ENCODE data around the gene HAUS2. TPM values are rescaled to one million over a fixed set of nuclear protein-coding genes. Genes with fewer than 3 reads are reported as not detected.

The HAUS2 gene
- total and polyA plus RNA-seq, 10 donors = 6.7 to 33.7 (median 16.8) TPM

GRCh38 chr15:42608752-42609488, 60.3 kb downstream of the HAUS2 start:
- Histone ChIP-seq H3K36me3 (no peaks in the 10 kb centered on the region), H3K9me3 (no peaks in the 10 kb centered on the region), H3K27me3 (replicated peaks in 1 of 7) (no peaks in the 10 kb centered on the region), H3K4me3 (no peak overlapping the region), H3K4me1 (peaks cover 25 to 67% (median 42%) of the 10 kb centered on the region in 6 donors), H3K27ac (peak overlapping the region in 6 of 8 donors; percentile 0 to 64 (median 34))
- no peak for DNase-seq
- intact Hi-C loops (cut with DNase I; ENCODE audit: low total_unique reads) = no loop called here
- TF ChIP-seq CTCF (IDR thresholded peaks at IDR 0.05 in 8 of 11, conservative IDR thresholded peaks at IDR 0.05 in 3 of 11) (no peak), POLR2AphosphoS5 (IDR thresholded peaks at IDR 0.05) (no peak), POLR2A (IDR thresholded peaks at IDR 0.05) (no peak)
- 35 to 42% (median 40%) methylated on average over 7 of the region's 7 CpGs for whole genome bisulfite sequencing, 5 donors

DNA sequence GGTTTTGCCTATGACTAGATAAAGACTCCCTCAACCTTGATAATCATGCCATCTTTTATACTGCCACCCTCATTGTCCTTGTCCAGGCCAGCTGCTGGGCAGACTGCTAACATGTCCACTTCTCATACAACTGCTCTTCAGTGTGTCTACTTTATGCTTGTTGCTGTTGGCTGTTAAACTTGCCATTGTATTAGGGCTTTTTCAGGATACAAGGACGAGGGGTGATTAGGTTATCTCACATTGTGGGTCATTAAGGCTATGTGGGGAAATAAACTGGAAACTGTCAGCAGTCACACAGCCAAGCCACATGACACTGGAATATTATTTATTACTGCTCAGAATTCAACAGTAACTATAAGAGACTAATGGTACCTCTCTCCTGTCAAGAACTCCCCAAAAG, 62.9 kb downstream of the HAUS2 start:
- 47 to 81% (median 68%) methylated on average over 1 of the region's 1 CpG for WGBS, 5 donors
- Histone ChIP-seq H3K36me3 (no peaks in the 10 kb centered on the region), H3K27me3 (replicated peaks in 1 of 7) (no peaks in the 10 kb centered on the region), H3K9me3 (no peaks in the 10 kb centered on the region), H3K4me1 (peaks cover 11 to 49% (median 26%) of the 10 kb centered on the region in 6 donors), H3K4me3 (no peak overlapping the region), H3K27ac (peak overlapping the region in 7 of 8 donors; percentile 27 to 57 (median 41))
- DNase-seq = no peak
- intact Hi-C loops (cut with DNase I; ENCODE audit: low total_unique reads) = no loop called here
- TF ChIP-seq CTCF (IDR thresholded peaks at IDR 0.05 in 8 of 11, conservative IDR thresholded peaks at IDR 0.05 in 3 of 11) (no peak), POLR2AphosphoS5 (IDR thresholded peaks at IDR 0.05) (peak in 1 of 3 donors; percentile 52), POLR2A (IDR thresholded peaks at IDR 0.05) (no peak)

GRCh38 chr15:42612367-42612912, 63.8 kb downstream of the HAUS2 start:
- intact Hi-C loops (cut with DNase I; ENCODE audit: low total_unique reads) = no loop called here
- no peak for DNase-seq
- Histone ChIP-seq H3K4me1 (peaks cover 11 to 40% (median 23%) of the 10 kb centered on the region in 6 donors), H3K27me3 (replicated peaks in 1 of 7) (no peaks in the 10 kb centered on the region), H3K4me3 (no peak overlapping the region), H3K9me3 (no peaks in the 10 kb centered on the region), H3K36me3 (peaks cover 0 to under 1% (median 0%) of the 10 kb centered on the region in 6 donors), H3K27ac (peak overlapping the region in 3 of 8 donors; percentile 23 to 47 (median 41))
- 88 to 93% (median 92%) methylated on average over 8 of the region's 8 CpGs for WGBS, 5 donors
- no peak for TF ChIP-seq CTCF (IDR thresholded peaks at IDR 0.05 in 8 of 11, conservative IDR thresholded peaks at IDR 0.05 in 3 of 11)
- TF ChIP-seq POLR2AphosphoS5 (IDR thresholded peaks at IDR 0.05) = no peak
- TF ChIP-seq POLR2A (IDR thresholded peaks at IDR 0.05) = no peak

- 31 to 47% (median 36%) methylated on average over 2 of the region's 2 CpGs for WGBS, 5 donors
- no peaks in the 10 kb centered on the region for H3K27me3 ChIP-seq (replicated peaks in 1 of 7)
- H3K9me3 ChIP-seq = no peaks in the 10 kb centered on the region
- H3K36me3 ChIP-seq = peaks cover 0 to 12% (median 0%) of the 10 kb centered on the region in 6 donors
- intact Hi-C loops (cut with DNase I; ENCODE audit: low total_unique reads) = no loop called here
- peaks cover 0 to 12% (median 1%) of the 10 kb centered on the region in 6 donors for H3K4me1 ChIP-seq
- H3K27ac ChIP-seq = peak overlapping the region in 7 of 8 donors; percentile 0 to 82 (median 74)
- TF ChIP-seq POLR2A (IDR thresholded peaks at IDR 0.05) (no peak), POLR2AphosphoS5 (IDR thresholded peaks at IDR 0.05) (no peak), CTCF (IDR thresholded peaks at IDR 0.05 in 8 of 11, conservative IDR thresholded peaks at IDR 0.05 in 3 of 11) (no peak)
- no peak for DNase-seq
- H3K4me3 ChIP-seq = peak overlapping the region in 1 of 8 donors; percentile 13
Measured at GRCh38 chr15:42616107-42616506, 67.5 kb downstream of the HAUS2 start.
